Lower leg skin (tissue), 3 donors: ENCODE data around the gene PGRMC1.

Source experiments
- CTCF ChIP-seq, 3 donors: fragments of 450-650 bp; IDR thresholded peaks; one replicate each; pipeline ENCODE4 v1.5.1; 2016; ENCODE audit warnings: antibody characterized with exemption in 3 of 3, mild to moderate bottlenecking in 3 of 3, moderate library complexity in 2 of 3
- POLR2A ChIP-seq, 2 donors: fragments of 450-650 bp; IDR thresholded peaks; one replicate each; pipeline ENCODE4 v1.6.1; 2016 to 2017; ENCODE audit warnings: antibody characterized with exemption in 2 of 2, mild to moderate bottlenecking in 1 of 2, moderate library complexity in 1 of 2

- TF ChIP-seq CTCF (IDR thresholded peaks at IDR 0.05) (no peak), POLR2A (IDR thresholded peaks at IDR 0.05) (no peak)
These were observed 52.9 kb downstream of the PGRMC1 start for GRCh38 chrX:119288890-119289393.
